ENCODE results near the gene ZSWIM6. TPM values are rescaled to one million over a fixed set of nuclear protein-coding genes. Genes with fewer than 3 reads are reported as not detected.

The ZSWIM6 gene
- total and polyA plus RNA-seq, 2 of the 4 experiments (the other 2 are of a cell fraction), result 10.8 to 14.1 TPM

DNA sequence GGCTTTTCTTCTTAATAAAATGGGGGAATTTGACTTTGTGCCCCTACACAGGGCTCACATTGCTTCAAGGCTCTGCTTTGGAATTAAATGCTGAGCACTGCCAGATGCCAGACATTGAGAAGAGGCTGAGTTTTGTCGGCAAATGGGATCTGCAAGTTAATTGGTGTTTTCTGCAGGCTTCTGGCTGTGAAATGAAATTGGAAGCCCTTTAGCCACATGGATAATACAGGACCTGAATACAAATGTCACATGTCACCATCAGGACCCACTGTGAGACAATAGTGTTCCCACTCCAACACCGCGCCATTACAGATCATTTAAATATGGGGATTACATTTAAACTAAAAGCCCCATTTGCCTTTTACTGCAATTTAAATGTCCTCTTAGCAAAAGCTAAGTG lies 164.4 kb downstream of the ZSWIM6 start:
- Histone ChIP-seq H2BK120ac (ENCODE audit: low read depth, low read length) (no peak overlapping the region), H4K5ac (ENCODE audit: low read depth, low read length) (no peak overlapping the region), H3K27me3 (ENCODE audit: control insufficient read depth, insufficient read depth, low read length) (no peaks in the 10 kb centered on the region), H3K4me2 (ENCODE audit: low read depth, low read length) (no peak overlapping the region), H4K8ac (ENCODE audit: low read depth in 2 of 2, low read length in 2 of 2) (no peak overlapping the region), H2AFZ (replicated peaks; ENCODE audit: low read length, poor library complexity) (no peak overlapping the region), H3K36me3 (ENCODE audit: control insufficient read depth, insufficient read depth, low read length) (peaks cover 9% of the 10 kb centered on the region), H3K4me1 (ENCODE audit: control insufficient read depth, insufficient read depth, low read length) (peaks cover 5% of the 10 kb centered on the region), H2BK5ac (ENCODE audit: low read depth, low read length, poor library complexity, severe bottlenecking) (no peak overlapping the region), H4K20me1 (ENCODE audit: insufficient read depth, low read length) (peaks cover 26% of the 10 kb centered on the region), H4K91ac (ENCODE audit: insufficient read depth, low read depth, low read length) (no peak overlapping the region), H3K4me3 (ENCODE audit: insufficient read depth, low read depth, low read length) (no peak overlapping the region), H2AK9ac (replicated peaks; ENCODE audit: low read depth, low read length, poor library complexity) (no peak overlapping the region), H3K18ac (ENCODE audit: low read depth, low read length) (no peak overlapping the region), H2BK20ac (ENCODE audit: low read depth, low read length) (no peak overlapping the region), H2AK5ac (ENCODE audit: low read depth, low read length) (no peak overlapping the region), H3K56ac (ENCODE audit: extremely low read depth, insufficient read depth, low read length) (no peak overlapping the region), H2BK15ac (ENCODE audit: low read depth, low read length) (no peak overlapping the region), H3K23ac (ENCODE audit: low read depth, low read length) (no peak overlapping the region), H3K9me1 (ENCODE audit: insufficient read depth, low read length) (peaks cover 3% of the 10 kb centered on the region; the same call in 1 of the 2 replicates), H3K27ac (ENCODE audit: insufficient read depth, low read length) (no peak overlapping the region), H3K14ac (replicated peaks; ENCODE audit: low read depth, low read length) (no peak overlapping the region), H3K79me1 (ENCODE audit: low read depth in 1 of 2, low read length in 2 of 2) (peaks cover 28 to 64% of the 10 kb centered on the region in 2 experiments), H3K4ac (ENCODE audit: low read depth, low read length) (no peak overlapping the region), H3K9ac (ENCODE audit: low read depth, low read length) (no peak overlapping the region), H3K9me3 (ENCODE audit: control insufficient read depth, insufficient read depth, low read length) (no peaks in the 10 kb centered on the region)
- WGBS, 2 experiments (ENCODE audit: extremely low coverage in 2 of 2, insufficient read length in 1 of 2), result no CpG with 5 or more reads among the region's 3 CpGs
- ChIA-PET POLR2A (ENCODE audit: unreplicated experiment) (no interaction called here), CTCF (no interaction called here)
- ATAC-seq (ENCODE audit: low read depth) (no peak), DNase-seq (no peak)
- TF ChIP-seq RCOR1 (IDR thresholded peaks at IDR 0.05; ENCODE audit: insufficient replicate concordance, low read length) (no peak), SMC3 (IDR thresholded peaks at IDR 0.05; ENCODE audit: low read depth, low read length) (no peak), BHLHE40 (IDR thresholded peaks at IDR 0.05; ENCODE audit: low read depth, low read length) (no peak), NFE2L2 (IDR thresholded peaks at IDR 0.05; ENCODE audit: low read depth, low read length) (no peak), CHD1 (IDR thresholded peaks at IDR 0.05; ENCODE audit: low read depth, low read length) (no peak), CEBPB (IDR thresholded peaks at IDR 0.05; ENCODE audit: low read depth, low read length) (no peak), RAD21 (IDR thresholded peaks at IDR 0.05; ENCODE audit: low read length) (no peak), POLR2A (IDR thresholded peaks at IDR 0.05; ENCODE audit: low read depth, low read length) (no peak), MAFK (IDR thresholded peaks at IDR 0.05; ENCODE audit: low read depth, low read length) (no peak), RFX5 (IDR thresholded peaks at IDR 0.05; ENCODE audit: low read depth, low read length) (no peak), MXI1 (IDR thresholded peaks at IDR 0.05; ENCODE audit: borderline replicate concordance, low read depth, low read length) (no peak), FOS (IDR thresholded peaks at IDR 0.05; ENCODE audit: low read depth, low read length) (no peak), MAZ (IDR thresholded peaks at IDR 0.05; ENCODE audit: borderline replicate concordance, low read depth, low read length) (no peak)
- TF ChIP-seq, protein P1, sequence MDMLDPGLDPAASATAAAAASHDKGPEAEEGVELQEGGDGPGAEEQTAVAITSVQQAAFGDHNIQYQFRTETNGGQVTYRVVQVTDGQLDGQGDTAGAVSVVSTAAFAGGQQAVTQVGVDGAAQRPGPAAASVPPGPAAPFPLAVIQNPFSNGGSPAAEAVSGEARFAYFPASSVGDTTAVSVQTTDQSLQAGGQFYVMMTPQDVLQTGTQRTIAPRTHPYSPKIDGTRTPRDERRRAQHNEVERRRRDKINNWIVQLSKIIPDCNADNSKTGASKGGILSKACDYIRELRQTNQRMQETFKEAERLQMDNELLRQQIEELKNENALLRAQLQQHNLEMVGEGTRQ (IDR thresholded peaks at IDR 0.05; ENCODE audit: low read depth, low read length), result no peak
- TF ChIP-seq, protein P2, sequence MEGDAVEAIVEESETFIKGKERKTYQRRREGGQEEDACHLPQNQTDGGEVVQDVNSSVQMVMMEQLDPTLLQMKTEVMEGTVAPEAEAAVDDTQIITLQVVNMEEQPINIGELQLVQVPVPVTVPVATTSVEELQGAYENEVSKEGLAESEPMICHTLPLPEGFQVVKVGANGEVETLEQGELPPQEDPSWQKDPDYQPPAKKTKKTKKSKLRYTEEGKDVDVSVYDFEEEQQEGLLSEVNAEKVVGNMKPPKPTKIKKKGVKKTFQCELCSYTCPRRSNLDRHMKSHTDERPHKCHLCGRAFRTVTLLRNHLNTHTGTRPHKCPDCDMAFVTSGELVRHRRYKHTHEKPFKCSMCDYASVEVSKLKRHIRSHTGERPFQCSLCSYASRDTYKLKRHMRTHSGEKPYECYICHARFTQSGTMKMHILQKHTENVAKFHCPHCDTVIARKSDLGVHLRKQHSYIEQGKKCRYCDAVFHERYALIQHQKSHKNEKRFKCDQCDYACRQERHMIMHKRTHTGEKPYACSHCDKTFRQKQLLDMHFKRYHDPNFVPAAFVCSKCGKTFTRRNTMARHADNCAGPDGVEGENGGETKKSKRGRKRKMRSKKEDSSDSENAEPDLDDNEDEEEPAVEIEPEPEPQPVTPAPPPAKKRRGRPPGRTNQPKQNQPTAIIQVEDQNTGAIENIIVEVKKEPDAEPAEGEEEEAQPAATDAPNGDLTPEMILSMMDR (conservative IDR thresholded peaks at IDR 0.05; ENCODE audit: low read depth, low read length), result no peak
- TF ChIP-seq, protein P3, sequence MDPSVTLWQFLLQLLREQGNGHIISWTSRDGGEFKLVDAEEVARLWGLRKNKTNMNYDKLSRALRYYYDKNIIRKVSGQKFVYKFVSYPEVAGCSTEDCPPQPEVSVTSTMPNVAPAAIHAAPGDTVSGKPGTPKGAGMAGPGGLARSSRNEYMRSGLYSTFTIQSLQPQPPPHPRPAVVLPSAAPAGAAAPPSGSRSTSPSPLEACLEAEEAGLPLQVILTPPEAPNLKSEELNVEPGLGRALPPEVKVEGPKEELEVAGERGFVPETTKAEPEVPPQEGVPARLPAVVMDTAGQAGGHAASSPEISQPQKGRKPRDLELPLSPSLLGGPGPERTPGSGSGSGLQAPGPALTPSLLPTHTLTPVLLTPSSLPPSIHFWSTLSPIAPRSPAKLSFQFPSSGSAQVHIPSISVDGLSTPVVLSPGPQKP (IDR thresholded peaks at IDR 0.05; ENCODE audit: borderline replicate concordance, low read depth, low read length), result no peak
- no TSS peak for BruUV-seq (replicated peaks)
- in situ Hi-C loops (cut with MboI; ENCODE audit: low sequenced_read_pairs) (no loop called here), intact Hi-C loops (cut with micrococcal nuclease) (loop anchor here (5.0 kb wide), 1 partner anchor 39 kb away; no protein-coding TSS in a partner anchor), dilution Hi-C loops (cut with HindIII; ENCODE audit: low sequenced_read_pairs, unreplicated experiment) (no loop called here)
